HG03558 (cell line): Measurements from ENCODE around the gene IL9R.
"Not testable (repeated sequence)": the region's sequence is repeated elsewhere in the genome, so short reads cannot be mapped to it uniquely, and the experiment has no call there.

Experiments
- ATAC-seq: cut with Tn5 transposase; IDR thresholded peaks from one replicate; pipeline ENCODE4 v1.9.1; 2021; ENCODE audit warnings: moderate number of reproducible peaks; ENCODE audit not compliant: unreplicated experiment; ENCODE audit errors: extremely low read depth

Gene IL9R

GRCh38 chrX:155995321-155995875 lies 2.1 kb upstream of the IL9R start:
- no peak for ATAC-seq

DNA sequence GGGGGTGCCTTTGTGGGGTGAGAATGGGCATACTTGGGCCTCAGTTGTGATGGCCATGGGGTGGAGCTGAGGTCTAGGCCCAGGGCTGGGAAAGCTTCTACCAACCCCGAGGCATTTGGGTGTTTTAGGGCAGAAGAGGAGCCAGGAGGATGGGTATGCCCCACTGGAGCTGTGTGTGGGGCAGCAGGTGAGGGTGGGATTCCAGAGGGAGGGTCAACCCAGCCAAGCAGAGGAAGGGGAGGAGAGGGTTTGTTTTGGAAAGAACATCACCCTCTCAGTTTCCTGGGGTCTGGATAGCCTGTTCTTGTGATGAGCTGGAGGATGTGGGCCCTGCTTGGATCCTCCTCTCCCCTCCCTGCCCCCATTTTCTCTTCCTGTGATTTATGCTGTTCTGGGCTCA lies 620 bp downstream of the IL9R start:
- ATAC-seq: no peak

GRCh38 chrX:155998761-155999510 lies 1.4 kb downstream of the IL9R start:
- ATAC-seq: no peak

- ATAC-seq: not testable (repeated sequence)
Measured at GRCh38 chrX:155999751-156000150, 2.3 kb downstream of the IL9R start.

GRCh38 chrX:156000361-156000926 lies 2.9 kb downstream of the IL9R start:
- no peak for ATAC-seq

DNA sequence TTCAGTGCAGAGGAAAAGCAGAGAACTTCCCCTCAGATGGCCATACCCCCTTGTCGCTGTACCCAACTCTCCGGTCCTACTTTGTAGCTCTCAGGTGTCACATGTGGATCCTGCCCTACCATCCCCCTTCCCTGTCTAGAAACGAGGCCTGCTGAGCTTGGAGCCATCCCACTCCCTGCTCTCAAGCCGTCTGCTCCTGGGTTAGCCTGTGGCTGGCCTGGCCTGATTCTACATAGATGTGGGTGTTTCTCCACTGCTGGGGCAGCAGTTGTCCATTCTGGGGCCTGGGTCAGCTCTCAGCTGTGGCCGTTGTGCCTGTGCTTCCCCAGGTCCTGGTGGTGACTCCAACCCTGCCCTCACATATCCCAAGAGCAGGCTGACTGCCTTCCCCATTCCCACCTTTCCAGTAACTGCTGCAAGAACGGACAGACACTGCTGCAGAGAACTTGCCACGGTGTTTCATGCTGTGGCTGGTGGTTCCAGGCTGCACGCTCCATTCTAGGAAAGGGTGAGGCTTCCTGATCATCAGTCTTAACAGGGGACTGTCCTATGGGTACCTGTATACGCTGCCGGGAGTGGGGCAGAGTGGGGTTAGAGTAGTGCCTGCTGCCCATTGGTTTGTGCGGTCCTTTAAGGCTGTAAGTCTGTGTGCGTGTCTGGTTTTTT lies 3.6 kb downstream of the IL9R start:
- ATAC-seq: no peak

- no peak for ATAC-seq
Measured at GRCh38 chrX:156001667-156002021, 4.1 kb downstream of the IL9R start.

DNA sequence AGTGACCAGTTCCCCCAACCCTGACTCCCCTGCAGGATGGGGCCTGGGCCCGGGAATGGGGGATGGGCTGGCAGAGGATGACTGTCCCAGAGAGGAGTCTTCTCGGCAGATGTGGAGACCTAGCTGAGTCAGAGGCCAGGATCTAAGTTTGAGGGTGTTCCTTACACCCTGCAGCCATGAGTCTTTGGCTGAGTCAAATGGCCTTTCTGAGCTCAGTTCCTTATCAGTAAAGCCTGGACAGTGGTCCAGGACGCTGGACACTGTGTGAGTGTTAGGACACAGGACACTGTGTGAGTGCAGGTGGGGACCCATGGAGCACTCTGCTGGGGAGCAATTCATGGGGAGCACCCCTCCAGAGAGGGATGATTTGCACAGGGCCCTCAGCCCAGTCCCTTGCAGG lies 5.0 kb downstream of the IL9R start:
- ATAC-seq: no peak

DNA sequence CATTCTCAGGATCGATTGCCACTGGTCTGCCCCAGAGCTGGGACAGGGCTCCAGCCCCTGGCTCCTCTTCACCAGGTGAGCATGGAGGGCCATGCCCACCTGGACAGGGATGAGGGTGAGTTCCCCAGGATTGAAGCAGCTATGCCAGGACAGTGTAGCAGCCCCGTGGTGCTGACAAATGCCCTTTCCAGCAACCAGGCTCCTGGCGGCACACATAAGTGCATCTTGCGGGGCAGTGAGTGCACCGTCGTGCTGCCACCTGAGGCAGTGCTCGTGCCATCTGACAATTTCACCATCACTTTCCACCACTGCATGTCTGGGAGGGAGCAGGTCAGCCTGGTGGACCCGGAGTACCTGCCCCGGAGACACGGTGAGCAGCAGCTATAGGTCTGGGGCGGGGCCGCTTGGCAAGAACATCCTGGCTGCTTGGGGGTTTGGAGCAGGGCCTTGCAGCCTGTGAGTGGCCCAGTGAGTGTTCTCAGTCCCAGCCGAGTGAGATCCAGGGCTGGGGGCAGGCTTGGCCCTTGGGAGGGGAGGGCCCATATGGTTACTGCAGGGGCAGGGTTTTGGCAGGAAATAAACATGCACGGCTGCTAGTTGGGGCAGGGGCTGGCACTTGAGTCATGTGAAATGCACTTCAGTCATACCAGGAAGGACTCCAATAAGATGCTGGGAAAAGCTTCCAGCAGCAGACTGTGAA lies 6.1 kb downstream of the IL9R start:
- no peak for ATAC-seq

DNA sequence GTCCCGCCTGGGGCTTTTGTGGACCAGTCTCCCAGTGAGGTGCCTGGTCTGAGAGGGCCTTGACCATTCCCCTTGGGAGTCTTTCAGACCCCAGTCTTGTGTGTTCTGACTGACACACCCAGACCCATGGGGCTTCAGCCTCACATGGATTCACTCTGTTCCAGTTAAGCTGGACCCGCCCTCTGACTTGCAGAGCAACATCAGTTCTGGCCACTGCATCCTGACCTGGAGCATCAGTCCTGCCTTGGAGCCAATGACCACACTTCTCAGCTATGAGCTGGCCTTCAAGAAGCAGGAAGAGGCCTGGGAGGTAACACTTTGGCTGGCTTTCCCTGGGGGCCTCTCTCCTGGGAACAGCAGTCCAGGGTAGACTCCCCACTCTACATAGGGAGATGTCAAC lies 6.8 kb downstream of the IL9R start:
- ATAC-seq: no peak

- ATAC-seq: no peak
Measured at GRCh38 chrX:156004740-156005139, 7.2 kb downstream of the IL9R start.

- ATAC-seq: no peak
Measured at GRCh38 chrX:156005144-156005543, 7.6 kb downstream of the IL9R start.

DNA sequence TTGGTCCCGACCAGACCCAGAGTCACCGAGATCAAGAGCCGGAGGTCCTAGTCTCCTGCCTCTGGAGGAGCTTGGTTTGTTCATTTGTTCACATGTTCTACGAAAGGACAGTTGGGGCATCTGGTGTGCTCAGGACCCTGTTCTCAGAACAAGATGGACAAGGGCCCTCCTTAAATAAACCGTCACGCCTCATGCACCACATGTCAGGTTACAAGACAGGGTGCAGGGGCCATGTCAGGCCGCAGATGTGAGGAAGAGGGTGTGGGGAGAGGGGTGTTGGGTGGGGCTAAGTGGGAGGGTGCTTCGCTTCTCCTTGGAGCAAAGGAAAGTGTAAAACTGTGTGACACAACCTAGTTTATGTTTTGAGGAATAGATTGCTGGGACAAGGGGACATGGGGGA lies 9.0 kb downstream of the IL9R start:
- ATAC-seq: not testable (repeated sequence)

GRCh38 chrX:156008379-156008778 lies 10.9 kb downstream of the IL9R start:
- not testable (repeated sequence) for ATAC-seq

DNA sequence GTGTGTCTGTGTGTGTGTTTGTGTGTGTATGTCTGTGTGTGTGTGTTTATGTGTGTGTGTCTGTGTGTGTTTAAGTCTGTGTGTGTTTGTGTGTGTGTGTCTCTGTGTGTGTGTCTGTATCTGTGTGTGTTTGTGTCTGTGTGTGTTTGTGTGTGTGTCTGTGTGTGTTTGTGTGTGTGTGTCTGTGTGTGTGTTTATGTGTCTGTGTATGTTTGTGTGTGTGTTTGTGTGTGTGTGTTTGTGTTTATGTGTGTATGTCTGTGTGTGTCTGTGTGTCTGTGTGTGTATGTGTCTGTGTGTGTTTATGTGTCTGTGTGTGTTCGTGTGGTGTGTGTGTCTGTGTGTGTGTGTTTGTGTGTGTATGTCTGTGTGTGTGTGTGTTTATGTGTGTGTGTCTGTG lies 11.4 kb downstream of the IL9R start:
- ATAC-seq: no peak

DNA sequence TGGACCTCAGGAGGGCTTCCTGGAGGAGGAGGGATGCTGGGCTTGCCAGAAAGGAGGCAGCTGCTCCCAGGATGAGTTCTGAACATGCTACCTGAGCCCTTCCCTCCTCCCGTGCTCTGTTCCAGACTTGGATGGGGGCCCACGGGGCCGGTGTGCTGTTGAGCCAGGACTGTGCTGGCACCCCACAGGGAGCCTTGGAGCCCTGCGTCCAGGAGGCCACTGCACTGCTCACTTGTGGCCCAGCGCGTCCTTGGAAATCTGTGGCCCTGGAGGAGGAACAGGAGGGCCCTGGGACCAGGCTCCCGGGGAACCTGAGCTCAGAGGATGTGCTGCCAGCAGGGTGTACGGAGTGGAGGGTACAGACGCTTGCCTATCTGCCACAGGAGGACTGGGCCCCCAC lies 12.2 kb downstream of the IL9R start:
- not testable (repeated sequence) for ATAC-seq

GRCh38 chrX:156013286-156013953 lies 15.9 kb downstream of the IL9R start:
- peak; percentile 52 for ATAC-seq

GRCh38 chrX:156019846-156020245 lies 22.4 kb downstream of the IL9R start:
- not testable (repeated sequence) for ATAC-seq

DNA sequence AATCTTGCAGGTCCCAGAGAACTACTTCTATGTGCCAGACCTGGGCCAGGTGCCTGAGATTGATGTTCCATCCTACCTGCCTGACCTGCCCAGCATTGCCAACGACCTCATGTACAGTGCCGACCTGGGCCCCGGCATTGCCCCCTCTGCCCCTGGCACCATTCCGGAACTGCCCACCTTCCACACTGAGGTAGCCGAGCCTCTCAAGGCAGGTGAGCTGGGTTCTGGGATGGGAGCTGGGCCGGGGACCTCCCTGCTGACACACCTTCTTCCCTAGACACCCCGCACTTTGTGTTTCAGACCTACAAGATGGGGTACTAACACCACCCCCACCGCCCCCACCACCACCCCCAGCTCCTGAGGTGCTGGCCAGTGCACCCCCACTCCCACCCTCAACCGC lies 25.5 kb downstream of the IL9R start:
- ATAC-seq: not testable (repeated sequence)

GRCh38 chrX:156024949-156025492 lies 27.5 kb downstream of the IL9R start:
- ATAC-seq: not testable (repeated sequence)
